HG03025 (cell line): ENCODE measurements around the gene B4GALNT1.
"Not testable (repeated sequence)": the region's sequence is repeated elsewhere in the genome, so short reads cannot be mapped to it uniquely, and the experiment has no call there.

Experiments
- ATAC-seq: cut with Tn5 transposase; IDR thresholded peaks from one replicate; pipeline ENCODE4 v1.9.1; 2021; ENCODE audit warnings: mild to moderate bottlenecking, moderate library complexity; ENCODE audit not compliant: unreplicated experiment, low FRiP score

B4GALNT1 gene

DNA sequence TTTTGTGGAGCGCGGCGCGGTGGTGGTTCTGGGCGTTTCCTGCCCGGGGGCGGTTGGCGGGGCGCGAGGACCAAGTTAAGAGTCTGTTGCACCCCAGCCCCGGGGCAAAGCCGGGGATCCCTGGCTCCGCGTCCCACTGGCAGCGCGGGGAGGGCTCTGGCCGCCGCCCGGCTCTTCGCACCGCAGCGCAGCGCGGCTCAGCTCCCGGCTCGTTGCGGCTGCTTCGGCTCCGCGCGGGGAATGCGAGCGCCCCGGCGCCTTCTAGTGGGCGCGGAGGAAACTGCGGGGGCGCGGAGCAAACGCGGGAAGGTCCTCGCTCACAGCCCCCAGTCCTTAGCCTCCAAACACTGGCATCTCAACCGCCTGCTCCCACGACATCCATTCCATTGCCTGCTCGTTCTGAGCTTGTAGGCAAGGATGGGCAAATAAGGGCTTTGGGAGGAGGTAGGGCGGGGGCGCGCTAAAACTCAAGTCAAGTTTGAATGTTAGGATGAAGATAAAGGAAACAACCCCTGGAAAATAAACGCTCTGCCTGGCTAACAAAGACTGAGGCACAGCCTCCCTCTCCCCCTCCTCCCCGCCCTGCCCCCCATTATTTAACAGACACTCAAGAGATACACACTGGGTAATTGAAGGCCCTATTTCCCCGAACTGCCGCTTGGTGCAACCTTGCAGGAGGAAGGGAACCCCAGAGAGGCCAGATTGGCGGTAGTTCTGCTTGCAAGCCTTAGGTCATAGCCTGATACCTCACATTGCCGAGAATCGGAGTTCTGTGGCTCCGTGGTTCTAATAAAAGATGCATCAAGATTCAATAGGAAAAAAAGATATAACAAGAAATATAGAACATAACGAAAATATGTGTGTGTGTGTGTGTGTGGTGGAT is at the start of gene B4GALNT1:
TSS of gene B4GALNT1 (minus strand) at position 244 of the 883 bp plus-strand sequence. CDS start 1,069 bp downstream, outside the sequence.
- peak; percentile 63 for ATAC-seq

DNA sequence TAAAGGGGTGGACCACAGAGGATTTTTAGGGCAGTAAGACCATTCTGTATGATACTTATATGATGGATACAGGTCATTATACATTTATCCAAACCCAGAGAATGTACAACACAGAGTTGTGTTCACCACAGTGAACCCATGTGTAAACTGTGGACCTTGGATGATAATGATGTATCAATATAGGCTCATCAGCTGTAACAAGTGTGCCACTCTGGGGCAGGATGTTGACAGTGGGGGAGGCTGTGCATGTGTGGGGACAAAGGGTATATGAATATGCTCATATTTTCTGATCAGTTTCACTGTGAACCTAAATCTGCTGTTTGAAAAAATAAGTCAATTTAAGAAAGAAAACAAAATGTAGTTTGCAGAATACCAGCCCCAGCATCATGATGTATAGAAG is 46.7 kb upstream of the B4GALNT1 start:
- ATAC-seq, result no peak

DNA sequence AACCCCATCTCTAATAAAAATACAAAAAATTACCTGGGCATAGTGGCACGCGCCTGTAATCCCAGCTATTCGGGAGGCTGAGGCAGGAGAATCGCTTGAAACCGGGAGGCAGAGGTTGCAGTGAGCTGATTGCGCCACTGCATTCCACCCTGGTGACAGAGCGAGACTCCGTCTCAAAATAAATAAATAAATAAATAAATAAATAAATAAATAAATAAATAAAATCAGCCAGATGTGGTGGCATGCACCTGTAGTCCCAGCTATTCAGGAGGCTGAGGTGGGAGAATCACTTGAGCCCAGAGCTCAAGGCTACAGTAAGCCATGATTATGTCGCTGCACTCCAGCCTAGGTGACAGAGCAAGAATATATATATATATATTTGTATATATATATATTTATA is 44.9 kb upstream of the B4GALNT1 start:
- not testable (repeated sequence) for ATAC-seq

DNA sequence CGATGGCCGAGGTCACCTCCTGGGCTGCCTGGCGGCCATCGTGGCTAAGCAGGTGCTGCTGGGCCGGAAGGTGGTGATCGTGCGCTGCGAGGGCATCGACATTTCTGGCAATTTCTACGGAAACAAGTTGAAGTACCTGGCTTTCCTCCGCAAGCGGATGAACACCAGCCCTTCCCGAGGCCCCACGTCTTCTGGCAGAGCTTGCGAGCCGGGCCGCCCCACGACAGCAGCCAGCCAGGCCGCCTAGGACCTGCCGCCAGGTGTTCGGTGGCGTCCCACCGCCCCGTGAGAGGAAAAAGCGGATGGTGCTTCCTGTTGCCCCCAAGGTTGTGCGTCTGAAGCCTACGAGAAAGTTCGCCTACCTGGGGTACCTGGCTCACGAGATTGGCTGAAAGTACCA is 41.7 kb upstream of the B4GALNT1 start:
- ATAC-seq, result no peak

DNA sequence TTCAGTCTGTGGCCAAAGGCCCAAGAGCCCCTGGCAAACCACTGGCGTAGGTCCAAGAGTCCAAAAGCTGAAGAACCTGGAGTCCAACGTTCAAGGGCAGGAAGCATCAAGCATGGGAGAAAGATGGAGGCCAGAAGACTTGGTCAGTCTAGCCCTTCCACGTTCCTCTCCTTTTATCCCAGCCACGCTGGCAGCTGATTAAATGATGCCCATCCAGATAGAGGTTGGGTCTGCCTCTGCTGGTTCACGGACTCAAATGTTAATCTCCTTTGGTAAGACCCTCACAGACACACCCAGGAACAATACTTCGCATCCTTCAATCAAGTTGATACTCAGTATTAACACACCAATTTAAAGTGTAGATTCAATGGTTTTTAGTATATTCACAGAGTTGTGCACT is 39.8 kb upstream of the B4GALNT1 start:
- ATAC-seq, result no peak

DNA sequence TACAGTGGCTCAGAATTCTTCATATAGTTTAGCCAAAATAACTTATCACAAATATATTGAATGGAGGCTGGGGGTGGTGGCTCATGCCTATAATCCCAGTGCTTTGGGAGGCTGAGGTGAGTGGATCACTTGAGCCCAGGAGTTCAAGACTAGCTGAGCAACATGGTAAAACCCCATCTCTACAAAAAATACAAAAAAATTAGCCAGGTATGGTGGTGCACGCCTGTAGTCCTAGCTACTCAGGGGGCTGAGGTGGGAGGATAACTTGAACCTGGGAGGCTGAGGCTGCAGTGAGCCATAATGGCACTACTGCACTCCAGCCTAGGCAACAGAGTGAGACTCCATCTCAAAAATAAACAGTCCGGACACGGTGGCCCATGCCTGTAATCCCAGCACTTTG is 38.8 kb upstream of the B4GALNT1 start:
- ATAC-seq, result not testable (repeated sequence)

DNA sequence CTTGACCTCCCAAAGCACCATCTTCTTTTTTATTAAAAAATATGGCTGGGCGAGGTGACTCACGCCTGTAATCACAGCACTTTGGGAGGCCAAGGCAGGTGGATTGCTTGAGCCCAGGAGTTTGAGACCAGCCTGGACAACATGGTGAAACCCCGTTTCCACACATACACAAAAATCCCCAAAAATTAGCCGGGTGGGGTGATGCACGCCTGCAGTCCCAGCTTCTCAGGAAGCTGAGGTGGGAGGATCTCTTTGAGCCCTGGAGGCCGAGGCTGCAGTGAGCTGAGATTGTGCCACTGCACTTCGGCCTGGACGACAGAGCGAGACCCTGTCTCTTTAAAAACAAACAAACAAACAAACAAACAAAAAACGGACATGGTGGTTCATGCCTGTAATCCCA is 36.7 kb upstream of the B4GALNT1 start:
- ATAC-seq, result not testable (repeated sequence)

DNA sequence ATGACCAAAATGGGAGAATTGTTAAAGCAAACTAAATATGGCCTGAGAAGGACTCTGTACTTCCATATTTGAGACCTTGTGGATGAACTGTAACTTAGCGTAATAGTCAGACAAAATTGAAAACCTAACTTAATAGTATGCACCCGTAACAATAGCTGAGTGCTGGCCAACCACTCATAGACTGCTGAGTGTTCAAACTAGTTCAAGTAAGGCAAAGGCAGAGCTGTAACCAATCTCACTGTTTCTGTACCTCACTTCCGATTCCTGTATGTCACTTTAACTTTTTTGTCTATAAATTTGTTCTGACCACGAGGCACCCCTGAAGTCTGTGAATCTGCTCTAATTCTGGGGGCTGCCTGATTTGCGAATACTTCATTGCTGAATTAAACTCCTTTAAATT is 33.9 kb upstream of the B4GALNT1 start:
- ATAC-seq, result no peak

DNA sequence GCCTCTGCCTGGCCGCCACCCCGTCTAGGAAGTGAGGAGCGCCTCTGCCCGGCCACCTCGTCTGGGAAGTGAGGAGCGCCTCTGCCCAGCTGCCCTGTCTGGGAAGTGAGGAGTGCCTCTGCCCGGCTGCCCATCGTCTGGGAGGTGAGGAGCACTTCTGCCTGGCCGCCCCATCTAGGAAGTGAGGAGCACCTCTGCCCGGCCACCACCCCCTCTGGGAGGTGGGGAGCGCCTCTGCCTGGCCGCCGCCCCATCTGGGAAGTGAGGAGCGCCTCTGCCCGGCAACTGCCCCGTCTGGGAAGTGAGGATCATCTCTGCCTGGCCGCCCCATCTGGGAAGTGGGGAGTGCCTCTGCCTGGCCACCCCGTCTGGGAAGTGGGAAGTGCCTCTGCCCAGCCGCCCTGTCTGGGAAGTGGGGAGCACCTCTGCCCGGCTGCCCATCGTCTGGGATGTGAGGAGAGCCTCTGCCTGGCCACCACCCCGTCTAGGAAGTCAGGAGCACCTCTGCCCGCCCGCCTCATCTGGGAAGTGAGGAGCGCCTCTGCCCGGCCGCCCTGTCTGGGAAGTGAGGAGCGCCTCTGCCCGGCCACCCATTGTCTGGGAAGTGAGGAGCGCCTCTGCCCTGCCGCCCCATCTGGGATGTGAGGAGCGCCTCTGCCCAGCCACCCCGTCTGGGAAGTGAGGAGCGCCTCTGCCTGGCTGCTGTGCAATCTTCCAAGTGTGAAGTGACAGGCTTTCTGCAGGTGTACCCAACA is 32.2 kb upstream of the B4GALNT1 start:
- ATAC-seq, result not testable (repeated sequence)

DNA sequence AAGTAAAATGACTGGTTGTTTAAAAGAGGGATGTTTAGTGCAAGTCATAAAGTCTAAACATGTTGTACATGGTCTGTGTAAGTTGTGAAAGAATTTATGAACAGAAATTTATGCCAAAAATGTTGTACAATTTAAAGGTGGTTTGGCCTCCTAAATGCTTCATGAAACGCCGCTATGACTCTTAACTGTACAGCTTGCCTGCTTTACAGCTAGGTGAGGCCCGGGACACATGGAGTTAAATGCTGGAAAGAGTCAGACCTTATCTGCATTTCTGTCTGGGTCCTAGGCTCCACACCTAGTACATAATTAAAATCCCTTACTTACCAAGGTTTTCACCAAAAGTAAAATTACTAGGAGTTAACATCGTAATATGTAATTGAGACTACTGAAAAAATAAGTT is 28.4 kb upstream of the B4GALNT1 start:
- ATAC-seq, result no peak

DNA sequence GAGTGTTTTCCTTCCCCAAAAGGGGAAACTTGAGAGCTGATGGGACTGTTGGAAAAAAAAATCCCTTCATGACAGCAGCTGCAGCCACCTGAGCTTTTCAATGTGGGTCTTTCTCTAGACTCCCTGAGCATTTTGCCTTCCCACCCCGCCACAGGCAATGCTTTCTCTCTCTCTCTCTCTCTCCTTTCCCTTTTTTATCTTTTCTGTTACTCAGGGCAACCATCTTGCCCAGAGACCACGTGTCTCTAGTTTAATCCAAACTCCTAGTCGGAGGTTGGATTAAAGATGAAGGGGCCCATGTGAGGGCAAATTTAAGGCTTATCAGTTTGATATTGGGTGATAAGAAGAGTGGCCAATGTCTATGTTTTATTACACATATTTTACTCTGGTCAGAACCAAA is 25.9 kb upstream of the B4GALNT1 start:
- ATAC-seq, result no peak

DNA sequence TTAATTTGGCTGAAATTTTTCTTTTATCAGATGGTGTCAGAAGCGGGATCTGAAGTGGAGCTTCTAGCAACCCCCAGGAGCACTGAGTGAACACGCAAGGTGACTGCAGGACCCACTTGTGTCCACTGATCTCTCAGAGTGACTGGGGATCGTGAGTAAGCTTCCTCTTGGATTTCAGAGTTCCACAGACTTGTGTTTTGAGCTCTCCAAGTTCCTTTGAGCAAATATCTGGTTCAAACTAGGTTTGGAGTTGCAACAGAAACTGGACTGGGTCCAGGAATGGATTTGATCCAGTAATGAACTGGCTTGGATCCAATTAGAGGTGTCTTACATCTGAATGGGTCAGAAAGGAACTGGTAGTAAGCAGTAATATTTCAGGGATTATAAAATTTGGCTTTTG is 24.7 kb upstream of the B4GALNT1 start:
- ATAC-seq, result no peak

DNA sequence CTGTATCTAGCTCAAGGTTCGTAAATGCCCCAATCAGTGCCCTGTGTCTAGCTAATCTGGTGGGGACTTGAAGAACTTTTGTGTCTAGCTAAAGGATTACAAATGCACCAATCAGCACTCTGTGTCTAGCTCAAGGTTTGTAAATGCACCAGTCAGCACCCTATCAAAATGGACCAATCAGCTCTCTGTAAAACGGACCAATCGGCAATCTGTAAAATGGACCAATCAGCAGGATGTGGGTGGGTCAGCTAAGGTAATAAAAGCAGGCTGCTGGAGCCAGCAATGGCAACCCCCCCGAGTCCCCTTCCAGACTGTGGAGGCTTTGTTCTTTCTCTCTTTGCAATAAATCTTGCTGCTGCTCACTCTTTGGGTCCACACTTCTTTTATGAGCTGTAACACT is 23.4 kb upstream of the B4GALNT1 start:
- not testable (repeated sequence) for ATAC-seq

DNA sequence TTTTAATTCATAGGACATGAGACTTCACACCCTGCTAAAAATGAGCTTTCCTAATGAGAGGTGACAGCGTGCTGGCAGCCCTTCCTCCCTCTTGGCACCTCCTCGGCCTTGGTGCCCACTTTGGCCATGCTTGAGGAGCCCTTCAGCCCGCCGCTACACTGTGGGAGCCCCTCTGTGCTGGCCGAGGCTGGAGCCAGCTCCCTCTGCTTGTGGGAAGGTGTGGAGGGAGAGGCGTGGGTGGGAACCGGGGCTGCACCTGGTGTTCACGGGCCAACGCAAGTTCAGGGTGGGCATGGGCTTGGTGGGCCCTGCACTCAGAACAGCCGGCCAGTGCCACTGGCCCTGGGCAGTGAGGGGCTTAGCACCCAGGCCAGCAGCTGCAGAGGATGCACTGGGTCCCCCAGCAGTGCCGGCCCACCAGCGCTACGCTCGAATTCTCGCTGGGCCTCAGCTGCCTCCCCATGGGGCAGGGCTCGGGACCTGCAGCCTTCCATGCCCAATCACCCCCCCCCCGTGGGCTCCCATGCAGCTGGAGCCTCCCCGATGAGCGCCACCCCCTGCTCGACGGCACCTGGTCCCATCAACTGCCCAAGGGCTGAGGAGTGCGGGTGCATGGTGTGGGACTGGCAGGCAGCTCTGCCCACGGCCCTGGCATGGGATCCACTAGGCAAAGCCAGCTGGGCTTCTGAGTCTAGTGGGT is 22.7 kb upstream of the B4GALNT1 start:
- no peak for ATAC-seq

DNA sequence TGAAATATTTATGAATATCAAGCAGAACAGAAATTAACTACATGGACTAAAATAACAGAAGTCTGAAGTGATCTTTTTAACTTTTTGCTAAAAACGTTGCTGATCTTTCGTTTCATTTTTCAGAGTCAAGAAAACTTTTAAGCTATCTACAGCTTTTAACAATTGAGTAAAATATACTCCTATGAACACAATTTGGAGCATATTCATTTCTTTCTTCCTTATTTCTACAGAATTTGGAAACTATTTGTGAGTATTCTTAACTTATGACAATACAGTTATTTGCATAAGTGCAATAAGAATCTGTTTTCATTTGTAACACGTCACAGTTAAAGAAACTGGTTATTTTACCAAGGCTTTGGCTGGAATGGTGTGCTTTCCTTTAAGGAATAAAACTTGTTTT is 21.0 kb upstream of the B4GALNT1 start:
- ATAC-seq, result no peak

DNA sequence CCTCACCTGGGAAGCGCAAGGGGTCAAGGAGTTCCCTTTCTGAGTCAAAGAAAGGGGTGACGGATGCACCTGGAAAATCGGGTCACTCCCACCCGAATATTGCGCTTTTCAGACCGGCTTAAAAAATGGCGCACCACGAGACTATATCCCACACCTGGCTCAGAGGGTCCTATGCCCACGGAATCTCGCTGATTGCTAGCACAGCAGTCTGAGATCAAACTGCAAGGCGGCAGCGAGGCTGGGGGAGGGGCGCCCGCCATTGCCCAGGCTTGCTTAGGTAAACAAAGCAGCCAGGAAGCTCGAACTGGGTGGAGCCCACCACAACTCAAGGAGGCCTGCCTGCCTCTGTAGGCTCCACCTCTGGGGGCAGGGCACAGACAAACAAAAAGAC is 13.7 kb upstream of the B4GALNT1 start:
- ATAC-seq, result not testable (repeated sequence)

DNA sequence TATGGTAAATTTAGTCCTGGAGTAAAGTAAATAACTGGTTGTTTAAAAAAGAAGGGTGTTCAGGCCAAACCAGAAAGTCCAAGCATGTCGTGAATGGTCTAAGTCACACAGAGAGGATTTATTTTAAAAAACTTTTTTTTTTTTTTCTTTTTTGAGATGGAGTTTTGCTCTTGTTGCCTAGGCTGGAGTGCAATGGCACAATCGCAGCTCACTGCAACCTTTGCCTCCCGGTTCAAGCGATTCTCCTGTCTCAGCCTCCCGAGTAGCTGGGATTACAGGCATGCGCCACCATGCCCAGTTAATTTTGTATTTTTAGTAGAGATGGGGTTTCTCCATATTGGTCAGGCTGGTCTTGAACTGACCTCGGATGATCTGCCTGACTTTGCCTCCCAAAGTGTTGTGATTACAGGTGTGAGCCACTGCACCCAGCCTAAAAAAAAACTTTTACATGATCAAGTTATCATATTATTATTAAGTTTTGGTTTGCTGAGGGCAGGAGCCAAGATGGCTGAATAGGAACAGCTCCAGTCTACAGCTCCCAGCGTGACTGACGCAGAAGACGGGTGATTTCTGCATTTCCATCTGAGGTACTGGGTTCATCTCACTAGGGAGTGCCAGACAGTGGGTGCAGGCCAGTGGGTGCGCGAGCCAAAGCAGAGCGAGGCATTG is 13.1 kb upstream of the B4GALNT1 start:
- ATAC-seq, result not testable (repeated sequence)

DNA sequence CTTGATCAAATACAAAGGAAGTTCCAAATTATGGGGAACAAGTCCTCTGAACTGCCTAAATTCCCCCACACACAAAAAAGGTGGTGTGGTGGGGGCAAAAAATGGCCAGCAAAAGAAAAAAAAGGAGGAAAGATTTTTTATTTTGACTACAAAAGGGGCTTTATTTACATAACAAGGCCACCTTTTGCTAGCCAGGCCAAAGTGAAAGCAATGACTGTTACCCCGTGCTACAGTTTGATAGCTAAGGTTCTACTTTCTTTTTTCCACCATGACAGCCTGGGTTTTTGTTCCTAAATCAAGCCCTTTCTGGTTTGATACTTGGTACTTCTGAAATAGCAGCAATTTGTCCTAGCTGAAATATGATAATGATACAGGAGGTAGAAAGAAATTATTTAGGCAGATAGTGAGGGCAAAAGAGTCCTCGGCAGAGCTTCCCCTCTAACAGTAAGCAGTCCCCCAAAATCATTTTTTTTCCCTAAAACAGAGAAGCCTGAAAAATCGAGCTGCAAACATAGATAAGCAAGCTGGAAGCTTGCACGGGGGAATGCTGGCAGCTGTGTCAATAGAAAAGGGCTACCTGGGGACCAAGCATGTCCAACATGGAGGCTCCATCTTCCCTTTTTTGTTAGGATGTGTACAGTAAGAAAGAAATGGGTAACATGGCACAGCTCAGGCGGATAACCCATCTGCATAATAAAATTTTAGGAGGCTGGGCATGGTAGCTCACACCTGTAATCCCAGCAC is 8.9 kb upstream of the B4GALNT1 start:
- no peak for ATAC-seq

DNA sequence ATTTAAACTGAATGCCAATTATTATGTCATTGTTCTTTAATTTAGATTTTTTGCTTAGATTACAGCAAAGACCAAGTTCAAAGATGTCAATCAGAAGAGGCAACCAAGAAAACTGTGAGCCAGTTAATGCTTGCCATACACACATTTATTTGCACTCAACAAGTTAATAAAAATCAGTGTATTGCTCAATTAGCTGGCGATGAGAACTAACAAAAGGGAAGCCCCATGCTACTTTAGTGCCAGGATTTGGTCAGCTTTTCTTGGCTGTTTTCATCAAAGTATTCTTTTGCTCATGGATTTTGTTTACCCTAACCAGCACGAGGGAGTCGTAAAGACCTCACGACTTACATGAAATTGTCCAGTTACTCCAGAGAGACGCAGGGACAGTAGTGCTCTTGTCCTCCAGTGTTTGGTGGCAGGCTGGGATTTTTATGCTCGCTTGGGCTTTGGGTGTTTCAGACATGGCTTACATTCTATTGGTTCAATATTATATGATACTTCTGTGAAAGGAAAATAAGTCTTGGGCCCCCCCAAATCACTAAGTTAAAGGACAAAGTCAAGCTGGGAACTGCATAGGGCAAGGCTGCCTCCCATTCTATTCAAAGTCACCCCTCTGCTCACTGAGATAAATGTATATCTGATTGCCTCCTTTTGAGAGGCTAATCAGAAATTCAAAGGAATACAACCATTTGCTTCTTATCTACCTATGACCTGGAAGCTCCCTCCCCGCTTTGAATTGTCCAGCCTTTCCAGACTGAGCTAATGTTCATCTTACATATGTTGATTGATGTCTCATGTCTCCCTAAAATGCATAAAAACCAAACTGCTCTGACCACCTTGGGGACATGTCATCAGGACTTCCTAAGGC is 7.4 kb upstream of the B4GALNT1 start:
- ATAC-seq, result no peak
